HepG2 (cell line): ENCODE data around the gene ANXA7. TPM values are rescaled to one million over a fixed set of nuclear protein-coding genes. Genes with fewer than 3 reads are reported as not detected.

Source experiments
- ATAC-seq: fragments of 200-7000 bp; cut with Tn5 transposase; 3 replicates; pipeline ENCODE4 v1.9.1; 2020; ENCODE audit warnings: mild to moderate bottlenecking, moderate library complexity
- BruUV-seq: library from RNA; stranded (reverse); fragments of 400-500 nt; replicated peaks from 2 replicates; lab custom pipeline; 2021; lab: Mats Ljungman, UMichigan
- CTCF ChIA-PET: fragments of 300-600 bp; formaldehyde crosslinking; extraction: SDS; loops from one replicate; lab custom pipeline; 2021; ENCODE audit warnings: low total read pairs, inconsistent platforms, low intra/inter-chr PET ratio; lab: Yijun Ruan, JAX
- POLR2A ChIA-PET: fragments of 350-600 bp; sonication (Branson Sonifier 250); formaldehyde crosslinking; loops from one replicate; lab custom pipeline; 2020; ENCODE audit warnings: antibody characterized with exemption, inconsistent platforms; lab: Yijun Ruan, JAX
- DNase-seq: peaks from one replicate; pipeline ENCODE4 v3.0.0-alpha.2; 2015; ENCODE audit warnings: low spot score
- FAIRE-seq: peaks from 3 replicates; lab custom pipeline; 2011; peaks lifted over from hg19 to GRCh38; lab: Jason Lieb, UNC
- H2AFZ ChIP-seq: one replicate; pipeline ENCODE4 v1.6.1; 2011; ENCODE audit warnings: low read length, inconsistent platforms
- H3K27ac ChIP-seq: fragments of 300-600 bp; 3 replicates; pipeline ENCODE4 v1.8.0; 2011; ENCODE audit warnings: mixed run types, mild to moderate bottlenecking, mixed read lengths, low read length, inconsistent platforms; ENCODE audit not compliant: insufficient read depth; ENCODE audit errors: extremely low read length
- H3K27me3 ChIP-seq, 2 experiments: fragments of 200-600 bp in 1 of 2; 2 replicates in 1 of 2; 3 replicates in 1 of 2; pipeline versions ENCODE4 v1.6.0 to v1.8.0; 2011; ENCODE audit warnings: low read length in 2 of 2, mild to moderate bottlenecking in 2 of 2, moderate library complexity in 2 of 2, inconsistent platforms in 1 of 2; ENCODE audit not compliant: insufficient read depth in 2 of 2, control insufficient read depth in 1 of 2
- H3K36me3 ChIP-seq, 2 experiments: fragments of 200-600 bp in 1 of 2; replicated peaks in 1 of 2; 2 replicates in 1 of 2; 3 replicates in 1 of 2; pipeline versions ENCODE4 v1.5.1 to v1.8.0; 2011; ENCODE audit warnings: low read length in 2 of 2, inconsistent platforms in 1 of 2; ENCODE audit not compliant: insufficient read depth in 2 of 2, control insufficient read depth in 1 of 2
- H3K4me1 ChIP-seq: 2 replicates; pipeline ENCODE4 v1.5.1; 2012; ENCODE audit warnings: low read length, inconsistent platforms; ENCODE audit not compliant: insufficient read depth
- H3K4me2 ChIP-seq: 2 replicates; pipeline ENCODE4 v1.6.0; 2011; ENCODE audit warnings: low read depth, low read length, inconsistent platforms
- H3K4me3 ChIP-seq, 3 experiments: fragments of 200-600 bp in 1 of 3; sonication (generic), shearing (Covaris generic) in 1 of 3; replicated peaks in 1 of 3; 2 replicates each; pipeline ENCODE4 v1.5.1; 2011 to 2016; ENCODE audit warnings: low read length in 3 of 3, inconsistent platforms in 2 of 3, low read depth in 2 of 3, mild to moderate bottlenecking in 2 of 3, control low read depth in 1 of 3, mixed read lengths in 1 of 3; ENCODE audit not compliant: insufficient read depth in 1 of 3
- H3K79me2 ChIP-seq: one replicate; pipeline ENCODE4 v1.6.1; 2011; ENCODE audit warnings: low read length, inconsistent platforms; ENCODE audit not compliant: insufficient read depth
- H3K9ac ChIP-seq: 2 replicates; pipeline ENCODE4 v1.6.0; 2011; ENCODE audit warnings: mild to moderate bottlenecking, low read depth, low read length, inconsistent platforms; ENCODE audit not compliant: insufficient read depth
- H3K9me3 ChIP-seq: 2 replicates; pipeline ENCODE4 v1.5.1; 2012; ENCODE audit warnings: mild to moderate bottlenecking, low read length
- H4K20me1 ChIP-seq: 2 replicates; pipeline ENCODE4 v1.6.0; 2011; ENCODE audit warnings: inconsistent platforms, mild to moderate bottlenecking, low read length, moderate library complexity; ENCODE audit not compliant: insufficient read depth
- AGO2 ChIP-seq: fragments of 200-400 bp; formaldehyde crosslinking; optimal IDR thresholded peaks from 2 replicates; pipeline ENCODE3; 2017; ENCODE audit warnings: mild to moderate bottlenecking, low read depth, low read length, moderate library complexity
- ARID2 ChIP-seq: sonication (generic); formaldehyde crosslinking; IDR thresholded peaks from 2 replicates; pipeline ENCODE4 v1.8.1; 2022; ENCODE audit warnings: mild to moderate bottlenecking, missing genetic modification reagents, borderline replicate concordance
- CBX5 ChIP-seq: sonication (generic); formaldehyde crosslinking; IDR thresholded peaks from 2 replicates; pipeline ENCODE4 v1.4.0; 2020; ENCODE audit warnings: missing genetic modification reagents, borderline replicate concordance
- DDIT3 ChIP-seq: sonication (generic); formaldehyde crosslinking; IDR thresholded peaks from 2 replicates; pipeline ENCODE4 v1.4.0; 2020; ENCODE audit warnings: mild to moderate bottlenecking, missing genetic modification reagents
- HCFC1 ChIP-seq: fragments of 150-350 bp; IDR thresholded peaks from 2 replicates; pipeline ENCODE4 v1.6.1; 2014; ENCODE audit warnings: low read depth, low read length
- MATR3 ChIP-seq: sonication (generic); formaldehyde crosslinking; IDR thresholded peaks from 2 replicates; pipeline ENCODE4 v1.4.0; 2020; ENCODE audit warnings: missing genetic modification reagents
- REL ChIP-seq: sonication (generic); formaldehyde crosslinking; conservative IDR thresholded peaks from 2 replicates; pipeline ENCODE4 v1.8.0; 2022; ENCODE audit warnings: mild to moderate bottlenecking, missing genetic modification reagents, moderate library complexity
- ZBTB33 ChIP-seq: sonication (generic); formaldehyde crosslinking; IDR thresholded peaks from 2 replicates; pipeline ENCODE4 v1.4.0; 2020; ENCODE audit warnings: missing genetic modification reagents
- ZC3H13 ChIP-seq: sonication (generic); formaldehyde crosslinking; IDR thresholded peaks from 2 replicates; pipeline ENCODE4 v1.8.1; 2023; ENCODE audit warnings: mild to moderate bottlenecking, missing genetic modification reagents, moderate library complexity
- ZHX2 ChIP-seq, 2 experiments: sonication (generic) in 1 of 2; formaldehyde crosslinking in 1 of 2; IDR thresholded peaks; 2 replicates each; pipeline versions ENCODE4 v1.6.1 to v1.9.0; 2014 to 2022; ENCODE audit warnings: antibody characterized with exemption in 1 of 2, borderline replicate concordance in 1 of 2, inconsistent platforms in 1 of 2, low read depth in 1 of 2, missing genetic modification reagents in 1 of 2
- ZNF770 ChIP-seq: sonication (generic); formaldehyde crosslinking; IDR thresholded peaks from 2 replicates; pipeline ENCODE4 v1.5.0; 2020; ENCODE audit warnings: mild to moderate bottlenecking, missing genetic modification reagents
- ZSCAN12 ChIP-seq: sonication (generic); formaldehyde crosslinking; IDR thresholded peaks from 2 replicates; pipeline ENCODE4 v1.9.0; 2021; ENCODE audit warnings: mild to moderate bottlenecking, missing genetic modification reagents
- WGBS: methylation state at CpG from one replicate; pipeline ENCODE4 v1.1.6; 2017; ENCODE audit warnings: low lambda C conversion rate; 5-methylcytosine and 5-hydroxymethylcytosine counted together
- in situ Hi-C: cut with HindIII; loops from 2 replicates; pipeline ENCODE4 v1.10.0; 2017; ENCODE audit warnings: low pct_unique_long_range_greater_than_20kb; ENCODE audit not compliant: extremely low pct_ligation_motif_present
- intact Hi-C: fragments of 100-400 bp; cut with micrococcal nuclease; formaldehyde crosslinking; loops from one replicate; pipeline ENCODE4 v1.10.0; 2022; ENCODE audit not compliant: unreplicated experiment
- polyA plus RNA-seq, 8 experiments: library from polyadenylated mRNA; depleted of rRNA in 3 of 8; stranded (reverse) in 7 of 8; unstranded in 1 of 8; fragments of >200 nt; fragmentation: Illumina TruSeq in 4 of 8; extraction: Trizol in 4 of 8; gene quantifications; 2 replicates each; pipeline versions ENCODE4 v1.2.1 to v1.2.3, GENCODE V29; 2011 to 2016; ENCODE audit warnings: low read depth in 4 of 8, missing spikeins in 1 of 8, mixed read lengths in 1 of 8; ENCODE audit not compliant: insufficient read depth in 1 of 8
- total RNA-seq, 5 experiments: library from RNA; depleted of rRNA; stranded (reverse); fragments of >200 nt; fragmentation: Illumina TruSeq; extraction: Trizol; gene quantifications; 2 replicates each; pipeline ENCODE4 v1.2.3, GENCODE V29; 2016; ENCODE audit warnings: low read depth in 1 of 5

Gene ANXA7
- total and polyA plus RNA-seq, 2 of the 13 experiments (the other 11 are each of a cell fraction or from before 2014, with no cell fraction given) = 54.8 to 89.0 TPM

GRCh38 chr10:73413108-73413527 lies 740 bp downstream of the ANXA7 start (continued):
- TF ChIP-seq ZHX2 (IDR thresholded peaks at IDR 0.05; ENCODE audit: low read depth) (no peak), ZHX2 (CRISPR knock-in tag; IDR thresholded peaks at IDR 0.05; ENCODE audit: borderline replicate concordance) (no peak), ZC3H13 (0 out of 2 replicates have a peak, but pooled peaks have one; percentile 57), REL (CRISPR knock-in tag) (0 out of 2 replicates have a peak, but pooled peaks have one; percentile 6), AGO2 (no peak)

- ChIA-PET POLR2A (no interaction called here), CTCF (no interaction called here)
- Histone ChIP-seq H3K9me3 (no peaks in the 10 kb centered on the region), H3K27me3 (no peaks in the 10 kb centered on the region; a peak in 1 of 5 replicates), H3K27ac (no peak overlapping the region), H3K4me1 (peaks cover 43% of the 10 kb centered on the region), H3K36me3 (peaks cover 0 to 6% of the 10 kb centered on the region in 2 experiments; a peak in 1 of 5 replicates), H3K4me3 (no peak overlapping the region), H2AFZ (no peak overlapping the region), H3K9ac (no peak overlapping the region), H3K79me2 (peaks cover 68% of the 10 kb centered on the region), H4K20me1 (peaks cover 14% of the 10 kb centered on the region; the same call in 1 of the 2 replicates), H3K4me2 (no peak overlapping the region)
- DNase-seq (no peak), ATAC-seq (no peak), FAIRE-seq (no peak)
- 100% methylated on average over 1 of the region's 1 CpG for WGBS
- no TSS peak for BruUV-seq
- in situ Hi-C loops = no loop called here
- intact Hi-C loops = loop anchor here (5.0 kb wide), 2 partner anchors 216 to 231 kb away; partner anchors contain the start of gene MYOZ1
- no peak for TF ChIP-seq CBX5
- no peak for TF ChIP-seq ZSCAN12 (CRISPR knock-in tag)
- TF ChIP-seq ZBTB33 (CRISPR knock-in tag) = no peak
- no peak for TF ChIP-seq ZNF770 (CRISPR knock-in tag)
- TF ChIP-seq DDIT3 (CRISPR knock-in tag) = no peak
- TF ChIP-seq HCFC1 = no peak
- no peak for TF ChIP-seq ARID2 (CRISPR knock-in tag)
- no peak for TF ChIP-seq MATR3 (CRISPR knock-in tag)
Observed at GRCh38 chr10:73410897-73411296, 3.0 kb downstream of the ANXA7 start.
